Prostate gland (tissue), 2 donors: ENCODE measurements around the gene GRAP2.

Source experiments
- CTCF ChIP-seq, 4 experiments: fragments of 200-600 bp in 2 of 4; fragments of 450-650 bp in 2 of 4; sonication (generic) in 2 of 4; IDR thresholded peaks; 1 replicate in 3 of 4; 2 replicates in 1 of 4; pipeline ENCODE4 v1.5.1; 2016 to 2019; ENCODE audit warnings: antibody characterized with exemption in 4 of 4, mild to moderate bottlenecking in 2 of 4, moderate library complexity in 2 of 4
- POLR2A ChIP-seq: fragments of 450-650 bp; IDR thresholded peaks from one replicate; pipeline ENCODE4 v1.6.1; 2016; ENCODE audit warnings: antibody characterized with exemption, mild to moderate bottlenecking
- POLR2AphosphoS5 ChIP-seq: sonication (generic); formaldehyde crosslinking; IDR thresholded peaks from one replicate; pipeline ENCODE4 v1.6.1; 2017; ENCODE audit warnings: antibody characterized with exemption

GRCh38 chr22:39898997-39899396 lies 1.9 kb upstream of the GRAP2 start:
- no peak for TF ChIP-seq CTCF (IDR thresholded peaks at IDR 0.05)
- TF ChIP-seq POLR2A = no peak
- TF ChIP-seq POLR2AphosphoS5 = no peak
